NCI-H1436 treated with DMSO at 0.1 percent for 48 hours (cell line): ENCODE results near the gene MPPED2.
A peak's percentile ranks its signal among the peaks of the same experiment; 100 is the strongest.

Experiments used
- DNase-seq: peaks from one replicate; lab custom pipeline; 2025; lab: John Stamatoyannopoulos, UW

Gene MPPED2

GRCh38 chr11:30586251-30587144 lies at the start of gene MPPED2:
Gene MPPED2 (minus strand): TSS chr11:30586353. CDS start chr11:30580373, 5,980 bp downstream.
- DNase-seq, result no peak

- DNase-seq, result peak; percentile 2
Measured at GRCh38 chr11:30635401-30635989, 49.3 kb upstream of the MPPED2 start.

- DNase-seq, result no peak
Measured at GRCh38 chr11:30631148-30631547, 45.0 kb upstream of the MPPED2 start.

- no peak for DNase-seq
Measured at GRCh38 chr11:30619767-30620166, 33.6 kb upstream of the MPPED2 start.

GRCh38 chr11:30617762-30618161 lies 31.6 kb upstream of the MPPED2 start:
- no peak for DNase-seq

- DNase-seq, result no peak
Measured at GRCh38 chr11:30610628-30611027, 24.5 kb upstream of the MPPED2 start.

GRCh38 chr11:30608534-30608933 lies 22.4 kb upstream of the MPPED2 start:
- no peak for DNase-seq

GRCh38 chr11:30605036-30605605 lies 19.0 kb upstream of the MPPED2 start:
- no peak for DNase-seq

- no peak for DNase-seq
Measured at GRCh38 chr11:30603357-30603756, 17.2 kb upstream of the MPPED2 start.

GRCh38 chr11:30596832-30597231 lies 10.7 kb upstream of the MPPED2 start:
- DNase-seq, result no peak

- no peak for DNase-seq
Measured at GRCh38 chr11:30595934-30596333, 9.8 kb upstream of the MPPED2 start.

- no peak for DNase-seq
Measured at GRCh38 chr11:30594646-30595411, 8.7 kb upstream of the MPPED2 start.

- no peak for DNase-seq
Measured at GRCh38 chr11:30587269-30587812, 1.2 kb upstream of the MPPED2 start.

GRCh38 chr11:30585892-30586250 lies 282 bp downstream of the MPPED2 start:
- no peak for DNase-seq

- no peak for DNase-seq
Measured at GRCh38 chr11:30585125-30585891, 845 bp downstream of the MPPED2 start.

- DNase-seq, result no peak
Measured at GRCh38 chr11:30583476-30584280, 2.5 kb downstream of the MPPED2 start.

GRCh38 chr11:30582726-30583125 lies 3.4 kb downstream of the MPPED2 start:
- DNase-seq, result no peak

GRCh38 chr11:30581675-30582074 lies 4.5 kb downstream of the MPPED2 start:
- no peak for DNase-seq

- DNase-seq, result no peak
Measured at GRCh38 chr11:30580573-30580972, 5.6 kb downstream of the MPPED2 start.

- DNase-seq, result no peak
Measured at GRCh38 chr11:30579415-30580175, 6.6 kb downstream of the MPPED2 start.
